Measurements from ENCODE around the gene EIF2AK2.

GRCh38 chr2:37109523-37109922, 47.3 kb downstream of the EIF2AK2 start:
- TF ChIP-seq EZH2 (IDR thresholded peaks at IDR 0.05; ENCODE audit: insufficient read depth, poor library complexity, severe bottlenecking) (no peak), EZH2phosphoT487 (IDR thresholded peaks at IDR 0.05; ENCODE audit: insufficient read depth, low read depth) (no peak)

Data from GM23248 (cell line).